ENCODE data around the gene STRA8.

GRCh38 chr7:135195156-135195555 lies 38.5 kb upstream of the STRA8 start:
- TF ChIP-seq CTCF (optimal IDR thresholded peaks at IDR 0.05 in 1 of 3, IDR thresholded peaks at IDR 0.05 in 1 of 3, conservative IDR thresholded peaks at IDR 0.05 in 1 of 3; ENCODE audit: extremely low read depth in 1 of 3, insufficient read depth in 2 of 3, low read length in 3 of 3) (no peak), EZH2 (IDR thresholded peaks at IDR 0.05; ENCODE audit: low read length) (no peak)
